Neural progenitor cell (in vitro differentiated cells): ENCODE results near the gene ZNG1C.
"Not testable (repeated sequence)": the region's sequence is repeated elsewhere in the genome, so short reads cannot be mapped to it uniquely, and the experiment has no call there.

Experiments
- CTCF ChIP-seq: fragments of 200-600 bp; sonication (generic); IDR thresholded peaks from 2 replicates; pipeline ENCODE4 v1.5.1; 2017; ENCODE audit warnings: antibody characterized with exemption, mild to moderate bottlenecking
- EZH2 ChIP-seq: fragments of 200-600 bp; sonication (generic); IDR thresholded peaks from 2 replicates; pipeline ENCODE4 v1.6.1; 2017; ENCODE audit warnings: antibody characterized with exemption, mild to moderate bottlenecking, moderate library complexity
- EZH2phosphoT487 ChIP-seq: fragments of 200-600 bp; sonication (generic); IDR thresholded peaks from 2 replicates; pipeline ENCODE4 v1.6.1; 2017; ENCODE audit warnings: antibody characterized with exemption

- TF ChIP-seq CTCF, EZH2phosphoT487, EZH2: not testable (repeated sequence)
Measured at GRCh38 chr9:68332122-68332521, 90.3 kb downstream of the ZNG1C start.
